Keratinocyte (primary cell): ENCODE measurements around the gene MAST2. TPM values are rescaled to one million over a fixed set of nuclear protein-coding genes. Genes with fewer than 3 reads are reported as not detected.

Experiments used
- DNase-seq: peaks from one replicate; pipeline ENCODE4 v3.0.0-alpha.2; 2011; ENCODE audit warnings: low read depth, missing footprints, low spot score
- FAIRE-seq: peaks from 2 replicates; lab custom pipeline; 2011; peaks lifted over from hg19 to GRCh38; lab: Jason Lieb, UNC
- H2AFZ ChIP-seq: 2 replicates; pipeline ENCODE4 v1.6.0; 2012; ENCODE audit warnings: low read length, control low read depth, inconsistent platforms; ENCODE audit not compliant: control insufficient read depth
- H3K27ac ChIP-seq: 2 replicates; pipeline ENCODE4 v1.5.1; 2011; ENCODE audit warnings: low read length; ENCODE audit not compliant: control insufficient read depth, insufficient read depth
- H3K27me3 ChIP-seq: 3 replicates; pipeline ENCODE4 v1.6.0; 2011; ENCODE audit warnings: low read length; ENCODE audit not compliant: control insufficient read depth, insufficient read depth; ENCODE audit errors: extremely low read depth
- H3K36me3 ChIP-seq, 2 experiments: 2 replicates in 1 of 2; 3 replicates in 1 of 2; pipeline ENCODE4 v1.5.1; 2011; ENCODE audit warnings: low read length in 2 of 2, mild to moderate bottlenecking in 1 of 2; ENCODE audit not compliant: control insufficient read depth in 2 of 2, insufficient read depth in 2 of 2; ENCODE audit errors: extremely low read depth in 1 of 2
- H3K4me1 ChIP-seq: 3 replicates; pipeline ENCODE4 v1.5.1; 2011; ENCODE audit warnings: low read length; ENCODE audit not compliant: control insufficient read depth, insufficient read depth; ENCODE audit errors: extremely low read depth
- H3K4me2 ChIP-seq: 3 replicates; pipeline ENCODE4 v1.6.0; 2011; ENCODE audit warnings: low read depth, low read length; ENCODE audit not compliant: control insufficient read depth, insufficient read depth; ENCODE audit errors: extremely low read depth
- H3K4me3 ChIP-seq, 3 experiments: fragments of 200-600 bp in 1 of 3; sonication (generic) in 1 of 3; 2 replicates in 2 of 3; 3 replicates in 1 of 3; pipeline ENCODE4 v1.5.1; 2011 to 2016; ENCODE audit warnings: low read length in 3 of 3, mild to moderate bottlenecking in 3 of 3, control low read depth in 2 of 3, inconsistent platforms in 1 of 3, low read depth in 1 of 3, mixed read lengths in 1 of 3, mixed run types in 1 of 3, moderate library complexity in 1 of 3; ENCODE audit not compliant: control insufficient read depth in 2 of 3, insufficient read depth in 2 of 3; ENCODE audit errors: extremely low read depth in 1 of 3
- H3K79me2 ChIP-seq: 2 replicates; pipeline ENCODE4 v1.6.0; 2012; ENCODE audit warnings: low read length; ENCODE audit not compliant: control insufficient read depth, insufficient read depth
- H3K9ac ChIP-seq: 3 replicates; pipeline ENCODE4 v1.6.0; 2011; ENCODE audit warnings: low read length; ENCODE audit not compliant: control insufficient read depth, insufficient read depth; ENCODE audit errors: extremely low read depth
- H3K9me1 ChIP-seq: 3 replicates; pipeline ENCODE4 v1.6.0; 2011; ENCODE audit warnings: low read length; ENCODE audit not compliant: control insufficient read depth, insufficient read depth; ENCODE audit errors: extremely low read depth
- H3K9me3 ChIP-seq: 2 replicates; pipeline ENCODE4 v1.5.1; 2012; ENCODE audit warnings: low read depth, low read length; ENCODE audit not compliant: control insufficient read depth
- H4K20me1 ChIP-seq: 3 replicates; pipeline ENCODE4 v1.6.0; 2011; ENCODE audit warnings: low read length; ENCODE audit not compliant: control insufficient read depth, insufficient read depth; ENCODE audit errors: extremely low read depth
- EZH2 ChIP-seq: IDR thresholded peaks from one replicate; pipeline ENCODE4 v1.6.1; 2012; ENCODE audit warnings: inconsistent platforms, mild to moderate bottlenecking, low read length, moderate library complexity
- dilution Hi-C: fragments of 300-500 bp; cut with MboI; formaldehyde crosslinking; loops from one replicate; pipeline ENCODE4 v1.7.0; 2020; ENCODE audit warnings: low sequenced_read_pairs; ENCODE audit not compliant: extremely low pct_ligation_motif_present
- polyA plus RNA-seq, 5 experiments: library from polyadenylated mRNA; depleted of rRNA in 3 of 5; stranded (reverse) in 3 of 5; stranded (forward) in 1 of 5; unstranded in 1 of 5; fragments of >200 nt; gene quantifications; 1 replicate in 1 of 5; 2 replicates in 3 of 5; 3 replicates in 1 of 5; pipeline versions ENCODE4 v1.2.1 to v1.2.3, GENCODE V29; 2011 to 2012; ENCODE audit warnings: missing spikeins in 2 of 5, low read depth in 1 of 5, low replicate concordance in 1 of 5
- TF ChIP-seq, protein P1 (sequence below), 3 experiments: IDR thresholded peaks in 1 of 3; conservative IDR thresholded peaks in 1 of 3; optimal IDR thresholded peaks in 1 of 3; 2 replicates in 2 of 3; 3 replicates in 1 of 3; pipeline versions ENCODE3 to v1.5.1; 2011; ENCODE audit warnings: low read length in 3 of 3, mild to moderate bottlenecking in 3 of 3, moderate library complexity in 2 of 3, control low read depth in 1 of 3, inconsistent platforms in 1 of 3; ENCODE audit not compliant: insufficient read depth in 2 of 3; ENCODE audit errors: extremely low read depth in 1 of 3

Gene MAST2
- polyA plus RNA-seq, 1 donor (not counting 4 experiments of a cell fraction or from before 2014, with no cell fraction given), result 12.2 TPM

DNA sequence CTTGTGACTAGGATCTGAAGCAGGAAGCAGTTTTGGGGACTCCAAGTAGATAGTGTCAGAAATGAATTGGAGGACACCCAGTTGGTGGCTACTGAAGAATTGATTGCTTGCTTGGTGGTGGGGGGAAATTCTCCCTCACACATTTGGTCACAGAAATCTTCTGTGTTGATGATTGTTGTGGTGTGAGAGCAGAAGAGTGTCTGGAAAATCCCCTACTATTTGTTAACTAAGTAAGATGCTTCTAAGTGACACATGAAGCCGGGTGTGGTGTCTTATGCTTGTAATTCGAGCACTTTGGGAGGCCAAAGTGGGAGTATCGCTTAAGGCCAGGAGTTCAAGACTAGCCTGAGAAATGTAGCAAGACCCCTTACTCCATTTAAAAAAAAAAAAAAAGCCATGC lies 30.4 kb upstream of the MAST2 start:
- H3K79me2 ChIP-seq, result no peaks in the 10 kb centered on the region
- H3K9me1 ChIP-seq, result no peaks in the 10 kb centered on the region
- H3K4me1 ChIP-seq, result peaks cover 6% of the 10 kb centered on the region
- no peaks in the 10 kb centered on the region for H3K9me3 ChIP-seq
- H3K9ac ChIP-seq, result no peak overlapping the region
- no peak overlapping the region for H3K4me2 ChIP-seq
- H2AFZ ChIP-seq, result no peak overlapping the region
- no peak for DNase-seq
- TF ChIP-seq EZH2, result no peak
- TF ChIP-seq, protein P1, sequence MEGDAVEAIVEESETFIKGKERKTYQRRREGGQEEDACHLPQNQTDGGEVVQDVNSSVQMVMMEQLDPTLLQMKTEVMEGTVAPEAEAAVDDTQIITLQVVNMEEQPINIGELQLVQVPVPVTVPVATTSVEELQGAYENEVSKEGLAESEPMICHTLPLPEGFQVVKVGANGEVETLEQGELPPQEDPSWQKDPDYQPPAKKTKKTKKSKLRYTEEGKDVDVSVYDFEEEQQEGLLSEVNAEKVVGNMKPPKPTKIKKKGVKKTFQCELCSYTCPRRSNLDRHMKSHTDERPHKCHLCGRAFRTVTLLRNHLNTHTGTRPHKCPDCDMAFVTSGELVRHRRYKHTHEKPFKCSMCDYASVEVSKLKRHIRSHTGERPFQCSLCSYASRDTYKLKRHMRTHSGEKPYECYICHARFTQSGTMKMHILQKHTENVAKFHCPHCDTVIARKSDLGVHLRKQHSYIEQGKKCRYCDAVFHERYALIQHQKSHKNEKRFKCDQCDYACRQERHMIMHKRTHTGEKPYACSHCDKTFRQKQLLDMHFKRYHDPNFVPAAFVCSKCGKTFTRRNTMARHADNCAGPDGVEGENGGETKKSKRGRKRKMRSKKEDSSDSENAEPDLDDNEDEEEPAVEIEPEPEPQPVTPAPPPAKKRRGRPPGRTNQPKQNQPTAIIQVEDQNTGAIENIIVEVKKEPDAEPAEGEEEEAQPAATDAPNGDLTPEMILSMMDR (optimal IDR thresholded peaks at IDR 0.05 in 1 of 3, IDR thresholded peaks at IDR 0.05 in 1 of 3, conservative IDR thresholded peaks at IDR 0.05 in 1 of 3; ENCODE audit: extremely low read depth in 1 of 3, insufficient read depth in 2 of 3, low read length in 3 of 3), result no peak
- dilution Hi-C loops, result no loop called here
- no peaks in the 10 kb centered on the region for H4K20me1 ChIP-seq
- no peak for FAIRE-seq
- no peak overlapping the region for H3K4me3 ChIP-seq
- H3K27ac ChIP-seq, result no peak overlapping the region
- no peaks in the 10 kb centered on the region for H3K36me3 ChIP-seq
- H3K27me3 ChIP-seq, result no peaks in the 10 kb centered on the region

DNA sequence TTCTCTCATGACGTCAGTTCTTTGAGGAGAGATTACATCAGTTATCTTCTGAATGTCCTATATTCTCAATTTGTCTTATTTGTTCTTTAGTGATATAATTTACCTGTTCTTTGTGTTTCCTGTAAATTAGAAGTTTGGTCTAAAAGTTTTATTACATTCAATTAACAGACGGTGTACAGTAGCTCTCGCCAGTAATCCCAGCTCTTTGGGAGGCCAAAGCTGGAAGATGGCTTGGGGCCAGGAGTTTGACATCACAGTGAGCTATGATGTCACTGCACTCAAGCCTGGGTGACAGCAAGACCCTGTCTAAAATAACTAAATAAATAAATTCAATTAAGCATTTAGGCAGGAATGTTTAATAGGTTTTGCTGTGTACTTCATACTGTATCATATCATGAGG lies 27.6 kb upstream of the MAST2 start:
- H2AFZ ChIP-seq, result no peak overlapping the region
- H3K36me3 ChIP-seq, result no peaks in the 10 kb centered on the region
- TF ChIP-seq EZH2, result no peak
- TF ChIP-seq, protein P1 (optimal IDR thresholded peaks at IDR 0.05 in 1 of 3, IDR thresholded peaks at IDR 0.05 in 1 of 3, conservative IDR thresholded peaks at IDR 0.05 in 1 of 3; ENCODE audit: extremely low read depth in 1 of 3, insufficient read depth in 2 of 3, low read length in 3 of 3), result no peak
- H3K9ac ChIP-seq, result no peak overlapping the region
- DNase-seq (no peak), FAIRE-seq (no peak)
- no peaks in the 10 kb centered on the region for H3K9me1 ChIP-seq
- no peaks in the 10 kb centered on the region for H3K4me1 ChIP-seq
- H3K79me2 ChIP-seq, result no peaks in the 10 kb centered on the region
- H3K27me3 ChIP-seq, result no peaks in the 10 kb centered on the region
- no peak overlapping the region for H3K4me2 ChIP-seq
- no peak overlapping the region for H3K27ac ChIP-seq
- dilution Hi-C loops, result no loop called here
- no peak overlapping the region for H3K4me3 ChIP-seq
- H3K9me3 ChIP-seq, result no peaks in the 10 kb centered on the region
- H4K20me1 ChIP-seq, result no peaks in the 10 kb centered on the region
